K562 (cell line): ENCODE measurements around the gene LYPLA2. TPM values are rescaled to one million over a fixed set of nuclear protein-coding genes. Genes with fewer than 3 reads are reported as not detected.

ENCODE experiments used
- ETV6 ChIP-seq, 3 experiments: fragments of 150-350 bp in 1 of 3; sonication (generic) in 1 of 3; formaldehyde crosslinking in 1 of 3; IDR thresholded peaks; 2 replicates each; pipeline versions ENCODE4 v1.6.1 to v1.8.0; 2014 to 2022; ENCODE audit warnings: borderline replicate concordance in 2 of 3, low read depth in 2 of 3, antibody characterized with exemption in 1 of 3, low read length in 1 of 3, mild to moderate bottlenecking in 1 of 3, missing genetic modification reagents in 1 of 3
- ZBTB8A ChIP-seq: fragments of 450-650 bp; IDR thresholded peaks from 2 replicates; pipeline ENCODE4 v1.6.1; 2018; ENCODE audit warnings: mild to moderate bottlenecking, moderate library complexity; ENCODE audit not compliant: partially characterized antibody
- polyA plus RNA-seq, 8 experiments: library from polyadenylated mRNA; depleted of rRNA in 4 of 8; stranded (reverse) in 5 of 8; unstranded in 3 of 8; fragments of >200 nt; fragmentation: Nextera tagmentation in 2 of 8; fragmentation: Illumina TruSeq in 1 of 8; extraction: Ambion mirVana in 2 of 8; extraction: Trizol in 1 of 8; gene quantifications; 2 replicates each; pipeline versions ENCODE4 v1.2.1 to v1.2.3, GENCODE V29; 2011 to 2014; ENCODE audit warnings: inconsistent platforms in 1 of 8, missing spikeins in 1 of 8
- total RNA-seq, 7 experiments: library from RNA; depleted of rRNA in 6 of 7; stranded (reverse); fragments of >200 nt in 6 of 7; fragmentation: Illumina TruSeq in 2 of 7; extraction: Trizol in 2 of 7; gene quantifications; 2 replicates each; pipeline versions ENCODE4 v1.2.1 to v1.2.3, GENCODE V29; 2011 to 2021; ENCODE audit warnings: low replicate concordance in 1 of 7
- TF ChIP-seq, protein P1 (sequence below): fragments of 450-650 bp; formaldehyde crosslinking; conservative IDR thresholded peaks from 2 replicates; pipeline ENCODE4 v1.4.0; 2022; ENCODE audit warnings: mild to moderate bottlenecking, missing genetic modification characterization
- TF ChIP-seq, protein P2 (sequence below), 2 experiments: fragments of 450-650 bp; IDR thresholded peaks; 2 replicates each; pipeline ENCODE4 v1.6.1; 2016
- TF ChIP-seq, protein P3 (sequence below): sonication (generic); formaldehyde crosslinking; IDR thresholded peaks from 2 replicates; pipeline ENCODE4 v1.8.1; 2022; ENCODE audit warnings: missing genetic modification reagents

The LYPLA2 gene
- total and polyA plus RNA-seq, 9 of the 15 experiments (the other 6 are each of a cell fraction or from before 2014, with no cell fraction given): 3.9 to 128 (median 60.1) TPM

DNA sequence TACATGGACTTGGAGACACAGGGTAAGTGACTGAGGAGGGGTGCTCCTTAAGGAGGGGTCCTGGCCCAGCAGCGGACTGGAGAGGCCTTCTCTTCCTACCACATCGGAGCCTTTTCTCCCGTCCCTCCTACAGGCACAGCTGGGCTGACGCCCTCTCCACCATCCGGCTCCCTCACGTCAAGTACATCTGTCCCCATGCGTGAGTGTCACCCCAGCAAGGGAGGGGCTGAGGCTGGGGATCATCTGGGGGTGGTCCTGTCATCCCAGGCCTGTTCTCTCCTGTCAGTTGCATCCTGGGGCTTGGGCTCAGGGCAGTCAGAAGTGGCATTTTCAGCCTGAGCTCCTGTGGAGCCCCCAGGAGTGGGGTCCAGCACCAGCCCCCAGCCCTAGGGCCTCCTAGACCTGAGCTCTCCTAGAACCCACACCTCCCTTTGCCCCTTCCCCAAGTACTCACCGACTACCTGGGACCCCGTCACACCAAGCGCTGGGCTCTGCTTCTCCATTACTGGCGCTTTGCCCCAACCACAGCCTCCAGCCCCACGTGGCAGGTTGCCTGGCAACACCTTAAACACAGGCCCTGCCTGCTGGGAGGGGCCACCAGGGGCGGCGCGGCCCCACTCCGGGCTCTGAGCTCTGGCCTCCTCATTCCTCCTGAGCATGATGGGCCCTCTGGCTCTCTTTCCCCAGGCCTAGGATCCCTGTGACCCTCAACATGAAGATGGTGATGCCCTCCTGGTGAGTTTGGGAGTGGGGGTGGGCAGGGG, 2.3 kb downstream of the LYPLA2 start (continued):
- TF ChIP-seq, protein P1, sequence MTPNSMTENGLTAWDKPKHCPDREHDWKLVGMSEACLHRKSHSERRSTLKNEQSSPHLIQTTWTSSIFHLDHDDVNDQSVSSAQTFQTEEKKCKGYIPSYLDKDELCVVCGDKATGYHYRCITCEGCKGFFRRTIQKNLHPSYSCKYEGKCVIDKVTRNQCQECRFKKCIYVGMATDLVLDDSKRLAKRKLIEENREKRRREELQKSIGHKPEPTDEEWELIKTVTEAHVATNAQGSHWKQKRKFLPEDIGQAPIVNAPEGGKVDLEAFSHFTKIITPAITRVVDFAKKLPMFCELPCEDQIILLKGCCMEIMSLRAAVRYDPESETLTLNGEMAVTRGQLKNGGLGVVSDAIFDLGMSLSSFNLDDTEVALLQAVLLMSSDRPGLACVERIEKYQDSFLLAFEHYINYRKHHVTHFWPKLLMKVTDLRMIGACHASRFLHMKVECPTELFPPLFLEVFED (CRISPR knock-in tag): no peak
- TF ChIP-seq, protein P2, sequence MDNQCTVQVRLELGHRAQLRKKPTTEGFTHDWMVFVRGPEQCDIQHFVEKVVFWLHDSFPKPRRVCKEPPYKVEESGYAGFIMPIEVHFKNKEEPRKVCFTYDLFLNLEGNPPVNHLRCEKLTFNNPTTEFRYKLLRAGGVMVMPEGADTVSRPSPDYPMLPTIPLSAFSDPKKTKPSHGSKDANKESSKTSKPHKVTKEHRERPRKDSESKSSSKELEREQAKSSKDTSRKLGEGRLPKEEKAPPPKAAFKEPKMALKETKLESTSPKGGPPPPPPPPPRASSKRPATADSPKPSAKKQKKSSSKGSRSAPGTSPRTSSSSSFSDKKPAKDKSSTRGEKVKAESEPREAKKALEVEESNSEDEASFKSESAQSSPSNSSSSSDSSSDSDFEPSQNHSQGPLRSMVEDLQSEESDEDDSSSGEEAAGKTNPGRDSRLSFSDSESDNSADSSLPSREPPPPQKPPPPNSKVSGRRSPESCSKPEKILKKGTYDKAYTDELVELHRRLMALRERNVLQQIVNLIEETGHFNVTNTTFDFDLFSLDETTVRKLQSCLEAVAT (IDR thresholded peaks at IDR 0.05): no peak
- TF ChIP-seq ETV6 (IDR thresholded peaks at IDR 0.05; ENCODE audit: borderline replicate concordance in 1 of 2, low read depth in 2 of 2, low read length in 1 of 2) (no peak), ETV6 (CRISPR knock-in tag; IDR thresholded peaks at IDR 0.05; ENCODE audit: borderline replicate concordance) (no peak), ZBTB8A (no peak)
- TF ChIP-seq, protein P3, sequence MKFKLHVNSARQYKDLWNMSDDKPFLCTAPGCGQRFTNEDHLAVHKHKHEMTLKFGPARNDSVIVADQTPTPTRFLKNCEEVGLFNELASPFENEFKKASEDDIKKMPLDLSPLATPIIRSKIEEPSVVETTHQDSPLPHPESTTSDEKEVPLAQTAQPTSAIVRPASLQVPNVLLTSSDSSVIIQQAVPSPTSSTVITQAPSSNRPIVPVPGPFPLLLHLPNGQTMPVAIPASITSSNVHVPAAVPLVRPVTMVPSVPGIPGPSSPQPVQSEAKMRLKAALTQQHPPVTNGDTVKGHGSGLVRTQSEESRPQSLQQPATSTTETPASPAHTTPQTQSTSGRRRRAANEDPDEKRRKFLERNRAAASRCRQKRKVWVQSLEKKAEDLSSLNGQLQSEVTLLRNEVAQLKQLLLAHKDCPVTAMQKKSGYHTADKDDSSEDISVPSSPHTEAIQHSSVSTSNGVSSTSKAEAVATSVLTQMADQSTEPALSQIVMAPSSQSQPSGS: no peak
